D721Med (cell line): ENCODE data around the gene TNP2.
A peak's percentile ranks its signal among the peaks of the same experiment; 100 is the strongest.

Experiments used
- DNase-seq: peaks from one replicate; pipeline ENCODE4 v3.0.0; 2011; ENCODE audit warnings: low spot score; ENCODE audit not compliant: insufficient read length
- FAIRE-seq: peaks from 2 replicates; lab custom pipeline; 2011; peaks lifted over from hg19 to GRCh38; lab: Jason Lieb, UNC
- TF ChIP-seq, protein P1 (sequence below): IDR thresholded peaks from 2 replicates; pipeline ENCODE4 v1.5.1; 2012; ENCODE audit warnings: mild to moderate bottlenecking, control low read depth; ENCODE audit not compliant: insufficient read depth; ENCODE audit errors: missing control alignments

Gene TNP2

DNA sequence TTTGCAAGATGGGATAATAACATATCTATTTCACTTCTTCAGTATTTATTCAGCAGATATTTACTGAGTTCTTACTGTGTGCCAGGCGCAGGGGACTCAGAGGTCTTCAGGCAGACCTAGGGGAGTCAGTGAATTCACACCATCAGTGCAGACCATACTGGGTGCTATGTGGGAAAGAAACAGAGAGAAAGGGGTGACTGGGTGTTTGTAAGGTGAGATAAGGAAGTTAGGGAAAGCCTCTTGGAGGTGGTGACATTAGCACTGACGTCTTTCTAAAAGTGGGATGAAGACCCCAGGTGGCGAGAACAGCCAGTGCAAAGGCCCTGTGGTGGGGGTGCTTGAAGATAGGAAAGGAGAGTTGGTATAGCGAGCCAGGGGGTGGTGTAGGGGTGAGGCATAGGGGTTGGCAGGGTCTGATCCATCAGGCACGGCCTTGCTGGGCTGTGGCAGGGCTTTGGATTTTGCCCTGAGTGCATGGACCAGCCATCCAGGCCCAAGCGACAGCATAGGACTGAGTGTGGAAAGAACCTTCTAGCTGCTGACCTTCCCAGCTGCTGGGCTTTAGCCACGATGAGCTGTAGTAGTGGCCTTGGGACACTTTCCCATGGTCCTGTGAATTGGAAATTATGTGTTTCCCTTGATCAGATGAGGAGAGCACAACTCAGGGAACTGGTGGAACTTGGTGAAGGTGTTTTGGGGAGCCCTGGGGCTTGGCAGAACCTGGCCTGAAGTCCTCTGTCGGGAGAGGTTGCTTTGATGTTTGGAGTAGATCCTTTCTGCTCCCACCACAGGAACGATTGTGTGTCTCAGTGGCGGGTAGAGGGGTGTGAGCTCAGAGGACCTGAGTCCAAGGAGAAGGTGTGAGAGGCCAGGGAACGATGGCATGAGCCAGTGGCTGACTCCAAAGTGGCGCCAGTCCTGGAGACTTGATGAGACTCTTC, 9.2 kb downstream of the TNP2 start:
- TF ChIP-seq, protein P1, sequence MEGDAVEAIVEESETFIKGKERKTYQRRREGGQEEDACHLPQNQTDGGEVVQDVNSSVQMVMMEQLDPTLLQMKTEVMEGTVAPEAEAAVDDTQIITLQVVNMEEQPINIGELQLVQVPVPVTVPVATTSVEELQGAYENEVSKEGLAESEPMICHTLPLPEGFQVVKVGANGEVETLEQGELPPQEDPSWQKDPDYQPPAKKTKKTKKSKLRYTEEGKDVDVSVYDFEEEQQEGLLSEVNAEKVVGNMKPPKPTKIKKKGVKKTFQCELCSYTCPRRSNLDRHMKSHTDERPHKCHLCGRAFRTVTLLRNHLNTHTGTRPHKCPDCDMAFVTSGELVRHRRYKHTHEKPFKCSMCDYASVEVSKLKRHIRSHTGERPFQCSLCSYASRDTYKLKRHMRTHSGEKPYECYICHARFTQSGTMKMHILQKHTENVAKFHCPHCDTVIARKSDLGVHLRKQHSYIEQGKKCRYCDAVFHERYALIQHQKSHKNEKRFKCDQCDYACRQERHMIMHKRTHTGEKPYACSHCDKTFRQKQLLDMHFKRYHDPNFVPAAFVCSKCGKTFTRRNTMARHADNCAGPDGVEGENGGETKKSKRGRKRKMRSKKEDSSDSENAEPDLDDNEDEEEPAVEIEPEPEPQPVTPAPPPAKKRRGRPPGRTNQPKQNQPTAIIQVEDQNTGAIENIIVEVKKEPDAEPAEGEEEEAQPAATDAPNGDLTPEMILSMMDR = no peak
- DNase-seq = no peak
- FAIRE-seq = no peak

DNA sequence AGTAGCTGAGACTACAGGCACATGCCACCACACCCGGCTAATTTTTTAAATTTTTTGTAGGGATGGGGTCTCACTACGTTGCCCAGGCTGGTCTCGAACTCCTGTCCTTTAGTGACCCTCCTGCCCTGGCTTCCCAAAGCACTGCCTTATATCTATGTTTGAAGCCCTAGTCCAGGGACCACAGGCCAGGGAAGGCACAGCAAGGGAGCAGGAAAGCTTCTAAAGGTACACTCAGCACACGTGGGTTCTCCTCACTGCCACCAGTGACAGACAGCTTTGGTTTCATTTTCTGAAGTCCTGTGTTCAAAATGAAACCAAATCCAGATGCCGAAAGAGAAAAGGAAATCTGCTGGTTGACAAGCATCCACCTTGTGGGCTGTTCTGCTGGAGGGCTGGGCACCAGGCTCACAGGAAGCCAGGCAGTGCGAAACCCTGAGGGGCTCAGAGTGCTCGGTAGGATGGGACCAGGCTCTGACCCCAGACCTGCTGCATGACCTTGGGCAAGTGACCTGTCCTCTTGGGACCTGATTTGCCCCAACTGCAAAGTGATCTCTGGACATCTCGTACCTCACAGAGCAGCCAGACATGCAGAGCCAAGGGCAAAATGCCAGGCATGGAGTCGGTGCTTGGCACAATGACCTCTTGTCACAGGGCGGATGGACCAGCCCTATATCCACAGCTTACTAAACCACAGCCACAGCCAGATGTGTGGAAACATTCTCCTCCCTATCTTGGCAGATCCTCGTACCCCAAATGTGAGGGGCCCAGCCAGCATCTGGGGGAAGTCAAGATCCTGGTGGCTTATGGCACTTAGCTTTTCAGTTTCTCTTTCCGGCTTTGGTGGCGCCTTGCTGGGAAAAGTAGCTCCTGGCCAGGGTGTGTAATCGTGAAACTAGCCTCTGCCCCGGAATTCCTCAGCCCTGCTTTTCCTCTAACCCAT, 10.3 kb downstream of the TNP2 start:
- DNase-seq = no peak
- no peak for FAIRE-seq
- TF ChIP-seq, protein P1 = no peak

DNA sequence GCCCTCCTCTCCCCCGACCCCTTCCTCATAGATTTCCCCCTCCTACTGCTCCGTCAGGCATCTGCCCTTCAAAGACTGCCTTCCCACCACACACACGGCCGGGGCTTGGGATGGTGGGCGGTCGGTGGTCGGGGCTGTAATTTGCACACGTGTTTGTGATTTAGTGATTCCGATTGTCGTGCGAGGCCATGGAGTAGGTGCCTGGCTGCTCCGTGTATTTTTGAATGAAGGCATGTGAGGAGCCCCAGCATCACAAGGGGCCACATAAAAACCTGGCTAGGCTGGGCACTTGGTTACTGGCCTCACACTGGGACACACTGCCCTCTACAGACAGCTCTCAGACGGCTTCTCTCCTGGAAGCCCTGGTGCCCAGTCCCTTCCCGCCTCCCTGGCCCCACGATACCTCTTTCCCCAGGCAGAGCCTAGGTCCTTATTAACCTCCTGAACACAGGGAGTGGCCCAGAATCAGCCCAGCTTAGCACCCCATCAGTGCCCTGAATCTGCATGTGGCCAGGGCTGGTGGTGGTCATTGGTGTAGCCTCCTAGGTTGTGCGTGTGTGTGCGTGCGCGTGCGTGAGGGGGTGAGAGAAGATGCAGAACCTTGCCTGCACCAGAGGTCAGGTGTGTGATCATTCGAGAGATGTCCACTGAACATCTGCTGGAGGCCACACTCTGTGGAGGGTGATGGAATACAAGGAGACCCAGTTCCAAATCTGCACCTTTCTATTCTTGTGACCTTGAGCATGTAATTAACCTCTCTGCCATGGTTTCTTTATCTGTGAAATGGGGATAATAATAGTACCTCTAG, 11.8 kb downstream of the TNP2 start:
- TF ChIP-seq, protein P1 = peak; percentile 71
- DNase-seq = peak; percentile 70
- no peak for FAIRE-seq

DNA sequence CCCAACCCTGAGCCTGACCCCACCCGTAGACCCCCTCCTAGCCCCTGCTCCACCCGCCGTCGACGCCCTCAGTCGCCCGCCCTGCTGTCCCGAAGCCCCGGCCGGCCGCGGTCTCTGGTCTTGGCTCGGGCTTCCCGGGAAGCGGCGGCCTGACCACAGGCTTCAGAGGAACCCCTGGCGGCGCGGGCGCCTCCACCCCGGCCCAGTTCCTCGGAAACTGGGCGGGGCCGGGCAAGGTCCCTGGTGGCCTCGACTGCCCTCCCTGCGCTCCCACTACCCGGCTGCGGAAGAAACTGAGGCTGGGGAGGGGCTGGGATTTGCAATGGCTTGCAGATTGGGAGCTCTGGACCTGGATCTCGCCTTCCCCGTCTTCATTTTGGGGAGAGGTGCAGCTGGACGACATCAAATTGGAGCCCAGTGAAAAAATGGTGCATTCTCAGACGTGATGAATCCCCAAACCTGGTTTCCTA, 12.4 kb downstream of the TNP2 start:
- TF ChIP-seq, protein P1 = no peak
- FAIRE-seq = no peak
- no peak for DNase-seq

DNA sequence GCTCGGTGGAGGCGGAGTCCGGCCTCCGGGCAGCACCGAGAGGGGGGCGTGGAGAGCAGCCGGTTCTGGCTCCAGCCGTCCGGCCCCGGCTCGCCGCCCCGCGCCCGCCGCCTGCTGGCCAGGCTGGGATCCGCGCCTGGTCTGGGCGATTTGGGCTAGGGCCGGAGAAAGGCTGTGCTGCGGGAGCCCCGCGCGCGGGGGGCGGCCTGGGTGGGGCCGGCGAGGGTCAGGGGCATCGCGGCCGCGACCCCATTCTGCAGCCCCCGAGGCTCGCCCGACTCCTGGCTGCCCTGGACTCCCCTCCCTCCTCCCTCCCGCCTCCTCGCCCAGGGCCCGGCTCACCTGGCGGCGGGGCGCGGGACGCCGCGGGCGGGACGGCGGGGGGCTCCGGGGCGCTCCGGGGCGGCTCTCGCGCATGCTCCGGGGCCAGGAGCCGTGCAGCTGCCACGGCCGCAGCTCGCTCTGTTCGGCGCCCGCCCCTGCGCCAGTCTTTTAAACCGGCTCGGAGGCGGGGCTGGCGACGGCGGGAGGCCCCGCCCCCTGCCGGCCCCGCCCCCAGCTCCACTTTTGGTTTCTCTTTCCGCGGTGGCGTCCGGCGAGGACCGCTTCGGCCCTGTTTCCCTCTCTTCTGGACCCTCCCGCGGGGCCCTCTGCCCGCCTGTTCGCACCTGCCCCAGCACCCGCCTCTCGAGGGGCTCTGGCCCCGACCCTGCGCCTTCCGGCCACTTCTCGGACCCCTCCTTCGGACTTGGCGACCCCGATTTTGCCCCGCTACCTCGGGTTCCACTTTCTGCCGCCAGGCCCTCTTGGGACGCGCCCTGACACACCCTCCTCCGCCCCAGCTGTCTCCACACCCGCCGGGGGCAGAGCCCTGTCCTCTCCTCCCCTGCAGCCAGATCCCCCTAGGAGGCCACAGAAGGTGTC, 13.1 kb downstream of the TNP2 start, which contains the start of gene SOCS1:
Gene SOCS1 (minus strand): TSS at position 468 of the 924 bp plus-strand sequence. CDS start 726 bp downstream, outside the sequence.
- FAIRE-seq = no peak

More for the DNA sequence above, 13.1 kb downstream of the TNP2 start, which contains the start of gene SOCS1:
- TF ChIP-seq, protein P1 = peak; percentile 54
- DNase-seq = peak; percentile 67
